GM18499 (cell line): Measurements from ENCODE around the gene PTPRK.
"Not testable (repeated sequence)": the region's sequence is repeated elsewhere in the genome, so short reads cannot be mapped to it uniquely, and the experiment has no call there.

Experiments used
- ATAC-seq: cut with Tn5 transposase; IDR thresholded peaks from one replicate; pipeline ENCODE4 v1.9.1; 2021; ENCODE audit warnings: moderate number of reproducible peaks; ENCODE audit not compliant: insufficient read depth, unreplicated experiment

PTPRK gene

GRCh38 chr6:127952831-127953230, 567.6 kb downstream of the PTPRK start:
- ATAC-seq = no peak

- no peak for ATAC-seq
Measured at GRCh38 chr6:127952176-127952575, 568.2 kb downstream of the PTPRK start.

- ATAC-seq = peak; percentile 72
Measured at GRCh38 chr6:127951172-127951917, 569.1 kb downstream of the PTPRK start.

- ATAC-seq = peak; percentile 15
Measured at GRCh38 chr6:127950566-127951145, 569.7 kb downstream of the PTPRK start.

GRCh38 chr6:127949251-127949650, 571.1 kb downstream of the PTPRK start:
- ATAC-seq = no peak

- ATAC-seq = no peak
Measured at GRCh38 chr6:127946388-127946787, 574.0 kb downstream of the PTPRK start.

GRCh38 chr6:127945434-127946097, 574.8 kb downstream of the PTPRK start:
- no peak for ATAC-seq

GRCh38 chr6:127941228-127941627, 579.2 kb downstream of the PTPRK start:
- ATAC-seq = no peak

- ATAC-seq = no peak
Measured at GRCh38 chr6:127939442-127940066, 580.8 kb downstream of the PTPRK start.

GRCh38 chr6:127938701-127939100, 581.7 kb downstream of the PTPRK start:
- ATAC-seq = no peak

GRCh38 chr6:127937747-127938146, 582.7 kb downstream of the PTPRK start:
- ATAC-seq = no peak

GRCh38 chr6:127937102-127937501, 583.3 kb downstream of the PTPRK start:
- ATAC-seq = no peak

GRCh38 chr6:127934956-127935355, 585.4 kb downstream of the PTPRK start:
- ATAC-seq = no peak

- ATAC-seq = no peak
Measured at GRCh38 chr6:127933852-127934840, 586.3 kb downstream of the PTPRK start.

- ATAC-seq = no peak
Measured at GRCh38 chr6:127933137-127933536, 587.3 kb downstream of the PTPRK start.

GRCh38 chr6:127932708-127933107, 587.7 kb downstream of the PTPRK start:
- ATAC-seq = no peak

GRCh38 chr6:127926441-127926840, 594.0 kb downstream of the PTPRK start:
- ATAC-seq = not testable (repeated sequence)

GRCh38 chr6:127924440-127924839, 596.0 kb downstream of the PTPRK start:
- no peak for ATAC-seq

- no peak for ATAC-seq
Measured at GRCh38 chr6:127924031-127924430, 596.4 kb downstream of the PTPRK start.

- ATAC-seq = no peak
Measured at GRCh38 chr6:127923135-127923534, 597.3 kb downstream of the PTPRK start.
